Astrocyte of the cerebellum (primary cell): ENCODE results near the gene MSANTD3.
"Not testable (repeated sequence)": the region's sequence is repeated elsewhere in the genome, so short reads cannot be mapped to it uniquely, and the experiment has no call there.

Experiments
- DNase-seq: peaks from one replicate; pipeline ENCODE4 v3.0.0-alpha.2; 2011; ENCODE audit warnings: low read depth
- H3K4me3 ChIP-seq: 2 replicates; pipeline ENCODE4 v1.5.1; 2011; ENCODE audit warnings: mild to moderate bottlenecking, low read depth, low read length, moderate library complexity
- in situ Hi-C: cut with HindIII; loops from 2 replicates; pipeline ENCODE4 v1.10.0; 2017; ENCODE audit warnings: low sequenced_read_pairs
- TF ChIP-seq, protein P1 (sequence below): IDR thresholded peaks from 2 replicates; pipeline ENCODE4 v1.5.1; 2012; ENCODE audit warnings: low read length, low read depth, moderate library complexity, mild to moderate bottlenecking; ENCODE audit errors: missing control alignments

MSANTD3 gene, protein sequence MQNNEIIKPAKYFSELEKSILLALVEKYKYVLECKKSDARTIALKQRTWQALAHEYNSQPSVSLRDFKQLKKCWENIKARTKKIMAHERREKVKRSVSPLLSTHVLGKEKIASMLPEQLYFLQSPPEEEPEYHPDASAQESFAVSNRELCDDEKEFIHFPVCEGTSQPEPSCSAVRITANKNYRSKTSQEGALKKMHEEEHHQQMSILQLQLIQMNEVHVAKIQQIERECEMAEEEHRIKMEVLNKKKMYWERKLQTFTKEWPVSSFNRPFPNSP

DNA sequence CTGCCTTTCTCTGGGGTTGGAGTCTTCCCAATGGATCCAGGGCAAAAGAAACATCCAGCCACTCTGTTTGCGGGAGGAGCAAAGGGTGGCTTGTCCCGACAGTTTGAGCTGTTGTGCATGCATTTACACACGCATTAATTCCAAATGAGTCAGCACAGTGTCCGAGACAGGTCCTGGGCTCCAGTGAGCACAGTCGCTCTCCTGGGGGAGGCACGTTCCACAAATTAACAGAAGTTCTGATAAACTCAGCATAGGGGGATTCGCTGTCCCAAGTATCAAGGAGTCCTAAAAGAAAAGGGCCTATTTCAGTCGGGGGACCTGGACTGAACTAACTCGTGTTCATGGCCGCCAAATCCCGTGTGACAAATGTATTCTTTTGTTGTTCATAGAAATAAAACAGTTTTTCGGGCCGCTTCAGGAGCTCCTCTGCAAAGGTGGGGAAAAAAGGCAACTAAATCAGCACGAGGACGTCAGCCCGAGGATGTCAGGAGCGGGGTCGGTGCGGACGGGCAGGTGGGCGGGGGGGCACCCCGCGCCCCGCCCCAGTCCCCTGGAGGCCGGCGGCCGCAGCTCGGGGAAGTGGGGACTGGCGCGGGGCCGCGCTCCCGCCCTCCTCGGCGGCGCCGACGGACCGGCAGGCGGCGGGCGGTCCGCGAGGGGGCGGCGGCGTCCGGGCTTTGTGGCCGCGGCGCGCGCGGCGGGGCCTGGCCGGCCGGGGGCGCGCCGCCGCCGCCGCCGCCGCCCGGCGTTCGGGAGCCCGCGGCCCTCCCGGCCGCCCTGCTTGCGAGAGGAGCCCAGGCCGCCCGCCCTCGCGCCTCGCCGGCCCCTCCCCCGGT, at the start of gene MSANTD3:
TSS of gene MSANTD3 (plus strand) at position 614 of the 836 bp plus-strand sequence. CDS start 14,796 bp downstream, outside the sequence.
- no peak for DNase-seq
- in situ Hi-C loops = no loop called here
- TF ChIP-seq, protein P1, sequence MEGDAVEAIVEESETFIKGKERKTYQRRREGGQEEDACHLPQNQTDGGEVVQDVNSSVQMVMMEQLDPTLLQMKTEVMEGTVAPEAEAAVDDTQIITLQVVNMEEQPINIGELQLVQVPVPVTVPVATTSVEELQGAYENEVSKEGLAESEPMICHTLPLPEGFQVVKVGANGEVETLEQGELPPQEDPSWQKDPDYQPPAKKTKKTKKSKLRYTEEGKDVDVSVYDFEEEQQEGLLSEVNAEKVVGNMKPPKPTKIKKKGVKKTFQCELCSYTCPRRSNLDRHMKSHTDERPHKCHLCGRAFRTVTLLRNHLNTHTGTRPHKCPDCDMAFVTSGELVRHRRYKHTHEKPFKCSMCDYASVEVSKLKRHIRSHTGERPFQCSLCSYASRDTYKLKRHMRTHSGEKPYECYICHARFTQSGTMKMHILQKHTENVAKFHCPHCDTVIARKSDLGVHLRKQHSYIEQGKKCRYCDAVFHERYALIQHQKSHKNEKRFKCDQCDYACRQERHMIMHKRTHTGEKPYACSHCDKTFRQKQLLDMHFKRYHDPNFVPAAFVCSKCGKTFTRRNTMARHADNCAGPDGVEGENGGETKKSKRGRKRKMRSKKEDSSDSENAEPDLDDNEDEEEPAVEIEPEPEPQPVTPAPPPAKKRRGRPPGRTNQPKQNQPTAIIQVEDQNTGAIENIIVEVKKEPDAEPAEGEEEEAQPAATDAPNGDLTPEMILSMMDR = no peak
- H3K4me3 ChIP-seq = peak within 1 kb of the TSS; percentile 81

- H3K4me3 ChIP-seq = no peak overlapping the region
- TF ChIP-seq, protein P1 = no peak
- in situ Hi-C loops = no loop called here
- peak; percentile 20 for DNase-seq
Observed at GRCh38 chr9:100379862-100380261, 47.1 kb upstream of the MSANTD3 start.

GRCh38 chr9:100392989-100393388, 34.0 kb upstream of the MSANTD3 start:
- DNase-seq, H3K4me3 ChIP-seq, in situ Hi-C loops: not testable (repeated sequence)

- TF ChIP-seq, protein P1 = no peak
- H3K4me3 ChIP-seq = no peak overlapping the region
- DNase-seq = no peak
- in situ Hi-C loops = no loop called here
Observed at GRCh38 chr9:100394032-100394695, 32.8 kb upstream of the MSANTD3 start.

GRCh38 chr9:100394816-100395215, 32.1 kb upstream of the MSANTD3 start:
- H3K4me3 ChIP-seq = no peak overlapping the region
- in situ Hi-C loops = no loop called here
- no peak for DNase-seq
- TF ChIP-seq, protein P1 = no peak

DNA sequence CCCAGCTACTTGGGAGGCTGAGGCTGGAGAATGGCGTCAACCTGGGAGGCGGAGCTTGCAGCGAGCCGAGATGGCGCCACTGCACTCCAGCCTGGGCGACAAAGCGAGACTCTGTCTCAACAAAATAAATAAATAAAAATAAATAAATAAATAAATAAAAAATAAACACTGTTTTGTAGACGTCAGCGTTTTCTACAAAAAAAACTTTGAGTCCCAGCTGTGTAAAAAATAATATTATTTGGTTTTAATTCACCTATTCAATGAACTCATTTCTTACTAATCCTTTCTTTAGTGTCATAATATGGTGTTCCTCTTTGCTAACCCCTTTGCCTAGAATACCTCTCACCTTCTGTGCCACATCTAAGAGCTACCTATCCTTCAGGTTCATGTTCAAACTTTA, 30.2 kb upstream of the MSANTD3 start:
- TF ChIP-seq, protein P1 = no peak
- in situ Hi-C loops = no loop called here
- no peak for DNase-seq
- H3K4me3 ChIP-seq = no peak overlapping the region
